ENCODE results near the gene TRMT44. TPM values are rescaled to one million over a fixed set of nuclear protein-coding genes. Genes with fewer than 3 reads are reported as not detected.
"Not testable (repeated sequence)": the region's sequence is repeated elsewhere in the genome, so short reads cannot be mapped to it uniquely, and the experiment has no call there.

The TRMT44 gene
- total and polyA plus RNA-seq, 4 experiments from 2014 or later: 4.3 to 33.0 (median 20.6) TPM

- H3K4me3 ChIP-seq (ENCODE audit: low read length in 2 of 2); H3K9me3 Mint-ChIP-seq; intact Hi-C loops (cut with micrococcal nuclease); H3K27me3 ChIP-seq (ENCODE audit: insufficient read depth, low read length); H3K4me1 ChIP-seq (ENCODE audit: insufficient read depth, low read length); DNase-seq; H3K4me1 Mint-ChIP-seq; CTCF ChIA-PET (ENCODE audit: partially characterized antibody); H3K27me3 Mint-ChIP-seq; H3K4me3 Mint-ChIP-seq; H3K9me3 ChIP-seq (ENCODE audit: control insufficient read depth in 1 of 2, low read length in 2 of 2); H3K36me3 ChIP-seq (ENCODE audit: insufficient read depth, low read length); H3K36me3 Mint-ChIP-seq; H3K27ac ChIP-seq (ENCODE audit: low read depth, low read length); POLR2A ChIA-PET (ENCODE audit: partially characterized antibody); H3K27ac Mint-ChIP-seq: not testable (repeated sequence)
Observed at GRCh38 chr4:8513080-8513479, 72.5 kb downstream of the TRMT44 start.

GRCh38 chr4:8513931-8514330, 73.4 kb downstream of the TRMT44 start:
- H3K9me3 ChIP-seq (ENCODE audit: control insufficient read depth in 1 of 2, low read length in 2 of 2): no peaks in the 10 kb centered on the region
- Mint-ChIP-seq H3K36me3 (no peaks in the 10 kb centered on the region), H3K9me3 (peaks cover 0 to 10% (median 0%) of the 10 kb centered on the region in 8 donors), H3K27me3 (peaks cover 0 to 1% of the 10 kb centered on the region in 2 donors), H3K4me3 (no peak overlapping the region), H3K27ac (no peak overlapping the region), H3K4me1 (no peaks in the 10 kb centered on the region)
- CTCF ChIA-PET (ENCODE audit: partially characterized antibody): no interaction called here
- POLR2A ChIA-PET (ENCODE audit: partially characterized antibody): no interaction called here
- no peaks in the 10 kb centered on the region for H3K27me3 ChIP-seq (ENCODE audit: insufficient read depth, low read length)
- no peak for DNase-seq
- H3K27ac ChIP-seq (ENCODE audit: low read depth, low read length): no peak overlapping the region
- intact Hi-C loops (cut with micrococcal nuclease): no loop called here
- no peaks in the 10 kb centered on the region for H3K36me3 ChIP-seq (ENCODE audit: insufficient read depth, low read length)
- no peaks in the 10 kb centered on the region for H3K4me1 ChIP-seq (ENCODE audit: insufficient read depth, low read length)
- no peak overlapping the region for H3K4me3 ChIP-seq (ENCODE audit: low read length in 2 of 2)

- CTCF ChIA-PET (ENCODE audit: partially characterized antibody): no interaction called here
- POLR2A ChIA-PET (ENCODE audit: partially characterized antibody): no interaction called here
- no peak overlapping the region for H3K27ac Mint-ChIP-seq
- no peak for DNase-seq
- Histone ChIP-seq H3K9me3 (ENCODE audit: control insufficient read depth in 1 of 2, low read length in 2 of 2) (no peaks in the 10 kb centered on the region), H3K27ac (ENCODE audit: low read depth, low read length) (no peak overlapping the region), H3K27me3 (ENCODE audit: insufficient read depth, low read length) (no peaks in the 10 kb centered on the region), H3K36me3 (ENCODE audit: insufficient read depth, low read length) (no peaks in the 10 kb centered on the region), H3K4me3 (ENCODE audit: low read length in 2 of 2) (no peak overlapping the region), H3K4me1 (ENCODE audit: insufficient read depth, low read length) (no peaks in the 10 kb centered on the region)
- peaks cover 0 to 10% (median 0%) of the 10 kb centered on the region in 8 donors for H3K9me3 Mint-ChIP-seq
- intact Hi-C loops (cut with micrococcal nuclease): no loop called here
- no peaks in the 10 kb centered on the region for H3K36me3 Mint-ChIP-seq
- peaks cover 0 to 1% of the 10 kb centered on the region in 2 donors for H3K27me3 Mint-ChIP-seq
- no peak overlapping the region for H3K4me3 Mint-ChIP-seq
- no peaks in the 10 kb centered on the region for H3K4me1 Mint-ChIP-seq
Observed at GRCh38 chr4:8514391-8514790, 73.8 kb downstream of the TRMT44 start.

DNA sequence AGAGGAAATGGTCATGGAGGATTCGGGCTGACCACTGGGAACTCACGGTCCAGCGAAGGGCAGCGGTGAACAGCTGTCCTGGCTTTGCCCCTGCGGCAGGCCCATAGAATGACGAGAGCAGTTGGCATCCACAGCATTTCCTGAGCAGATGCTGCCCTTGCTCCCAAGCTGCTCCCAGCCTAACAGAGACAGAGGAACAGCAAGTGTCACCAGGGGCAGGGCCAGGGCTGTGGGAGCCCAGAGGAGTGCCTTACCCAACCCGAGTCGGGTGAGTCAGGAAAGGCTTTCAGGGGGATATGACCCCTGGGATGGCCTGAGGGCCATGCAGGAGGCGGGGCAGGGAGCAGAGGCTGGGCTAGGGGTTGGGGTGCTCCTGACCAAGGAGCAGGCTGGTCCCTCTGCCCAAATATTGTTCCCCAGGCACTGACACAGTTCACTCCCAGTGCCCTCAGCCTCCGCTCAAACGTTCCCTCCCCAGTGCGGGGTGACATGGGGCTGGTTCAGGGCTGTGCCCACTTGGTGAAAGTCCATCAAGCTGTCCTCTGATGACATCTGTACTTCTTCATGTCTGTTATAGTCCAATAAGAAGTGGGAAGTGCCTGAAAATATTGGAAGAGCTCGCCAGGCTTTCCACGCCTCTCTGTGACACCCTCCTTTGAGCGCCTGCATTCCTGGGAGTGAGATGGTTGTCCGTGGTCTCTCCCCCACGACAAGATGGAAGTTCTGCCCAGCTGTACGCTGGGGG, 74.9 kb downstream of the TRMT44 start:
- no peaks in the 10 kb centered on the region for H3K27me3 ChIP-seq (ENCODE audit: insufficient read depth, low read length)
- no peaks in the 10 kb centered on the region for H3K9me3 ChIP-seq (ENCODE audit: control insufficient read depth in 1 of 2, low read length in 2 of 2)
- no peak overlapping the region for H3K27ac Mint-ChIP-seq
- no peaks in the 10 kb centered on the region for H3K36me3 ChIP-seq (ENCODE audit: insufficient read depth, low read length)
- peaks cover 0 to 1% of the 10 kb centered on the region in 2 donors for H3K27me3 Mint-ChIP-seq
- no peak overlapping the region for H3K4me3 ChIP-seq (ENCODE audit: low read length in 2 of 2)
- no peak overlapping the region for H3K27ac ChIP-seq (ENCODE audit: low read depth, low read length)
- no peaks in the 10 kb centered on the region for H3K4me1 Mint-ChIP-seq
- no peaks in the 10 kb centered on the region for H3K36me3 Mint-ChIP-seq
- intact Hi-C loops (cut with micrococcal nuclease): no loop called here
- ChIA-PET CTCF (ENCODE audit: partially characterized antibody) (no interaction called here), POLR2A (ENCODE audit: partially characterized antibody) (no interaction called here)
- H3K4me1 ChIP-seq (ENCODE audit: insufficient read depth, low read length): no peaks in the 10 kb centered on the region
- no peak overlapping the region for H3K4me3 Mint-ChIP-seq
- DNase-seq: no peak
- H3K9me3 Mint-ChIP-seq: peaks cover 0 to 21% (median 4%) of the 10 kb centered on the region in 8 donors

DNA sequence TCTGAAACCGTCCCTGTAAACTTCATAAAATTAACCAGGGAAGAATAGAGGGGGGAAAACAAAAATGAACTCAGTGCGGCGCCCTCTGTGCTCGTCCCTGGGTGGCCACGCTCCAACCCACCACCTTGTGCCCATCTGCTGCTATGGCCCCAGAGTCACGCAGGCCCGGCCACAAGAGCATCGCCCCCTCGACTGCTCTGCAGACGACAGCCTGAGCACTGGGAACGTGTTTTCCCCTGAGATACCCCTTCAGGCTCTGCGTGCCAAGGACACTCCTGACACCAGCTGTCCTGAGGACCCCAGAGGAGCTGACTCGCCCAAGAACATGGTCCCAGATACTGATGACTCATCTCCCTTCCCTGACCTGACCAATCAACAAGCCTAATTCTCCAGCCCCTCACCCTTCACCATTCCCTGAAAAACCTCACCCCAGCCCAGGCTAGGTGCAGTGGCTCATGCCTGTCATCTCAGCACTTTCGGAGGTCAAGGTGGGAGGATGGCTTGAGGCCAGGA, 75.5 kb downstream of the TRMT44 start:
- H3K4me1 Mint-ChIP-seq: no peaks in the 10 kb centered on the region
- Histone ChIP-seq H3K4me1 (ENCODE audit: insufficient read depth, low read length) (no peaks in the 10 kb centered on the region), H3K27me3 (ENCODE audit: insufficient read depth, low read length) (no peaks in the 10 kb centered on the region), H3K4me3 (ENCODE audit: low read length in 2 of 2) (no peak overlapping the region), H3K36me3 (ENCODE audit: insufficient read depth, low read length) (no peaks in the 10 kb centered on the region), H3K9me3 (ENCODE audit: control insufficient read depth in 1 of 2, low read length in 2 of 2) (no peaks in the 10 kb centered on the region), H3K27ac (ENCODE audit: low read depth, low read length) (no peak overlapping the region)
- no peak for DNase-seq
- no peak overlapping the region for H3K27ac Mint-ChIP-seq
- CTCF ChIA-PET (ENCODE audit: partially characterized antibody): no interaction called here
- no peaks in the 10 kb centered on the region for H3K36me3 Mint-ChIP-seq
- POLR2A ChIA-PET (ENCODE audit: partially characterized antibody): no interaction called here
- no peak overlapping the region for H3K4me3 Mint-ChIP-seq
- H3K27me3 Mint-ChIP-seq: peaks cover 0 to 1% of the 10 kb centered on the region in 2 donors
- peaks cover 0 to 27% (median 7%) of the 10 kb centered on the region in 8 donors for H3K9me3 Mint-ChIP-seq
- intact Hi-C loops (cut with micrococcal nuclease): no loop called here

DNA sequence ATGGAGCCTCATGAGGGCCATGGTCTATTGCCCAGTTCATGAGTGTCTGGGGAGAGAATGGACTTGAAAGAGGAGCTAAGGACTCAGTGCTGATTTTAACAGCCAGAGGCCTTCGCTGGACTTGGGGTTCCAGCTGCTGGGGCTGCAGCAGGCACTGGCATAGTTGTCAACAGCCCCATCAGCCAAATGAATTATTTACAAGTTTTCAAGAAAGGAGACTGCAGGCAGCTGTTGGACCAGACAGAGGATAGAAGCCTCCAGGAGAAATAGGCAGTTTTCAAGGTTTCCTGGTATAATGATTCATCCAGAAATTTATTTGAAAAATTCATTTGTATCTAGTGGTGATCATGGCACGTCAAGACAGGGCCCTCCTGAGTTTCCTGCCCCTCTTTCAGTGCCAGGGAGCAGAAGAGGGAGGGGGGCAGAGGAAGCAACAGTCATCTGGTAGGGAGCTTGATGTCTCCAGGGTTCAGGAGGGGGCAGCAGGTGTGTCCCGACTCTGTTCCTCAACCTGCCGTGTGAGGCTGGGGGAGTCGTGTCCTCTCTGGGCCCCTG, 76.5 kb downstream of the TRMT44 start:
- Histone ChIP-seq H3K27ac (ENCODE audit: low read depth, low read length) (no peak overlapping the region), H3K4me3 (ENCODE audit: low read length in 2 of 2) (no peak overlapping the region), H3K27me3 (ENCODE audit: insufficient read depth, low read length) (no peaks in the 10 kb centered on the region), H3K9me3 (ENCODE audit: control insufficient read depth in 1 of 2, low read length in 2 of 2) (no peaks in the 10 kb centered on the region), H3K36me3 (ENCODE audit: insufficient read depth, low read length) (no peaks in the 10 kb centered on the region), H3K4me1 (ENCODE audit: insufficient read depth, low read length) (no peaks in the 10 kb centered on the region)
- H3K27ac Mint-ChIP-seq: no peak overlapping the region
- H3K9me3 Mint-ChIP-seq: peaks cover 0 to 29% (median 8%) of the 10 kb centered on the region in 8 donors
- H3K4me1 Mint-ChIP-seq: no peaks in the 10 kb centered on the region
- ChIA-PET CTCF (ENCODE audit: partially characterized antibody) (no interaction called here), POLR2A (ENCODE audit: partially characterized antibody) (no interaction called here)
- intact Hi-C loops (cut with micrococcal nuclease): no loop called here
- no peaks in the 10 kb centered on the region for H3K36me3 Mint-ChIP-seq
- H3K27me3 Mint-ChIP-seq: peaks cover 0 to 1% of the 10 kb centered on the region in 2 donors
- DNase-seq: no peak
- no peak overlapping the region for H3K4me3 Mint-ChIP-seq

DNA sequence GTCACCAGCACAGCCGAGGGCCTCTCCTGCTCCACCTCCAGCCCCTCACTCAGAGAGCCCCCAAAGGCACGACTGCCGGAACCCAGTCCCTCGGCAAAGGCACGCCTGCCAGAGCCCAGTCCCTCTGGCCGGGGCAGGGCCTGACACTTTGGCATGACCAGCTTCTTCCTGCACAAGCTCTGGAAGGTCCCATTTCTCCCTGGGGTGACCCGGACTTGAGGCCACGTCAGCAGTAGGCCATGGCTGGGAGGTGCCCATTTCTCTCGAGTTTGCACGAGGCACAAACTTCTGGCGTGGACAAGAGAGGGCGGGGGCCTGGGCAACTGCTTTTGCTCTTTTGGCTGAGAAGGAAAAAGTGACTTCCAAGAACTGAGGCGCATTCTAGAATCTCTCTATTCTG, 77.4 kb downstream of the TRMT44 start:
- H3K4me3 ChIP-seq (ENCODE audit: low read length in 2 of 2): no peak overlapping the region
- H3K4me1 ChIP-seq (ENCODE audit: insufficient read depth, low read length): no peaks in the 10 kb centered on the region
- H3K27me3 ChIP-seq (ENCODE audit: insufficient read depth, low read length): no peaks in the 10 kb centered on the region
- no peak overlapping the region for H3K4me3 Mint-ChIP-seq
- H3K27ac ChIP-seq (ENCODE audit: low read depth, low read length): no peak overlapping the region
- no peak for DNase-seq
- H3K36me3 ChIP-seq (ENCODE audit: insufficient read depth, low read length): no peaks in the 10 kb centered on the region
- intact Hi-C loops (cut with micrococcal nuclease): no loop called here
- H3K27ac Mint-ChIP-seq: no peak overlapping the region
- H3K36me3 Mint-ChIP-seq: no peaks in the 10 kb centered on the region
- CTCF ChIA-PET (ENCODE audit: partially characterized antibody): no interaction called here
- POLR2A ChIA-PET (ENCODE audit: partially characterized antibody): no interaction called here
- no peaks in the 10 kb centered on the region for H3K4me1 Mint-ChIP-seq
- H3K9me3 Mint-ChIP-seq: peaks cover 0 to 23% (median 8%) of the 10 kb centered on the region in 8 donors
- H3K9me3 ChIP-seq (ENCODE audit: control insufficient read depth in 1 of 2, low read length in 2 of 2): no peaks in the 10 kb centered on the region
- H3K27me3 Mint-ChIP-seq: peaks cover 0 to 1% of the 10 kb centered on the region in 2 donors

Measured in CD4-positive, alpha-beta memory T cell (primary cell).